AML-193 (cell line): Measurements from ENCODE around the gene CRLF1.
"Not testable (repeated sequence)": the region's sequence is repeated elsewhere in the genome, so short reads cannot be mapped to it uniquely, and the experiment has no call there.

Experiments used
- DNase-seq, 2 experiments: peaks; one replicate each; lab custom pipeline; 2025; lab: John Stamatoyannopoulos, UW

The CRLF1 gene

DNA sequence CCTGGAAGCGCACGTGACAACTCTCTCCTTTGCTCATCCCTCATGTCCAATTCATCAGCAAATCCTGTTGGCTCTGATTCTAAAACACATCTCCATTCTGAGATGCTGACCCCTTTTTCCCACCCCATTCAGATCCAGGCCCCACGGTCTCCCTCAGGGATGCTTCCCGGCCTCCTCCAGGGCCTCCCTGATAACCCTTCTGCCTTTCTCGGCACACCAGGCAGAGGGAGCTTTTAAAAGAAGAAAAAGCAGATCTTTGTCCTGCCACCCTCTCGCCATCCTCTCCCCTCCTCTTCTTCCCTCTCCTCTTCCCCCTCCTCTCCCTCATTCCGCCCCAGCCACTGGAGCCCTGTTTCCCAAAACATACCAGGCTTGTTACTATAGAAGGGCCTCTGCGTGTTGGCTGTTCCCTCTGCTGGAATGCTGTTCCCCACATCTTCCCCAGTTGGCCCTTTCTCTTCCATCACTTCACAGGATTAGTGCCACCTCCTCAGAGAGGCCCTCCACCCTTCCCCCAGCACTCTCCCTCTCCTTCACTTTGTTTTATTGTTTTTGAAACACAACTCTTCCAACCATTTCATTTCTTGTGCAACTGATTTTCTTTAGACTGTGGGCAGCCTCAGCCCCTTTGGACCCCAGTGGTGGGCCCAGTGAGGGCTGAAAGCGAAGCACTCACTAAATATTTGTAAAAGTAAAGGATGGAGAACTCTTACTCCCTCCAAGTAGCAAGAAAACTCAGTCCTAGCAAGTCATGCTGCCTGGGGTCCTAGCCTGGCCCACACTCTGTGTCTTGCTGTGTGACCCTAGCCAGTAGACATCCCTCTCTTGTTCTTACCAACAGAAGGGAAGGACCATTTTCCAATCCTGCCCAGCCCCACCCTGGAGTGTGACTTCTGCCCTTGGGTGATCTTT lies 2.5 kb upstream of the CRLF1 start:
- DNase-seq: no peak

DNA sequence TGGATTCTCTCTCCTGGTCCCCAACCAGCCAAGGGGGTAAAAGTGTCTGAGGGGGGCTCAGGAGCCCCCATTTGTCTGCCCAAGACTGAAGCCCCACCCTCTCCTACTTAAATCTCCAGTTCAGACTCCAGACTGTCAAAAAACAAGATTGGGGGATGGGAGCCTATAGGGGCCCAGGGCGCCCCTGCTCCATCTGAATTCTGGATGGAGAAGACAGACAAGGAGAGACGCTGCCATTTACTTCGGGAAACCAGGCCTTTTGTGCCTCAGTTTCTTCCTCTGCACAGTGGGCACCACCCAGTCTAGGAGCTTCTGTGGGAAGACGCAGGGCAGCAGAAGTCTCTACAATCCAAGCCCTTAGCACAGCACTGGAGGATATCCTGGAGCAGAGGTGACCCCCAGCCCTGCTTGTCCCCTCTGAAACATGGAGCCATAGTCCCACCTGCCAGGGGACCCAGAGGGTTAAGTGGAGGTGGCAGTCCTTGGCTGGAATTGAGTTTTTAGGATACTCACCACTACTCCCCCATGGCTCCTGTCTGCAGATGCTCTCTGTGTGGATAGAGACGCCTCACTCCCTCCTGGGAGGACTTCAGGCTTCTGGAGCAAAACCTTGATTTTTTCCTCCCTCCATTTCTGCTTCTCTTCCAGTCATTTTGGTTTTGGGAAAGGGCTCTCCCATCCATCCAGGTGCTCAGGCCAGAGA lies 1.7 kb upstream of the CRLF1 start:
- no peak for DNase-seq

DNA sequence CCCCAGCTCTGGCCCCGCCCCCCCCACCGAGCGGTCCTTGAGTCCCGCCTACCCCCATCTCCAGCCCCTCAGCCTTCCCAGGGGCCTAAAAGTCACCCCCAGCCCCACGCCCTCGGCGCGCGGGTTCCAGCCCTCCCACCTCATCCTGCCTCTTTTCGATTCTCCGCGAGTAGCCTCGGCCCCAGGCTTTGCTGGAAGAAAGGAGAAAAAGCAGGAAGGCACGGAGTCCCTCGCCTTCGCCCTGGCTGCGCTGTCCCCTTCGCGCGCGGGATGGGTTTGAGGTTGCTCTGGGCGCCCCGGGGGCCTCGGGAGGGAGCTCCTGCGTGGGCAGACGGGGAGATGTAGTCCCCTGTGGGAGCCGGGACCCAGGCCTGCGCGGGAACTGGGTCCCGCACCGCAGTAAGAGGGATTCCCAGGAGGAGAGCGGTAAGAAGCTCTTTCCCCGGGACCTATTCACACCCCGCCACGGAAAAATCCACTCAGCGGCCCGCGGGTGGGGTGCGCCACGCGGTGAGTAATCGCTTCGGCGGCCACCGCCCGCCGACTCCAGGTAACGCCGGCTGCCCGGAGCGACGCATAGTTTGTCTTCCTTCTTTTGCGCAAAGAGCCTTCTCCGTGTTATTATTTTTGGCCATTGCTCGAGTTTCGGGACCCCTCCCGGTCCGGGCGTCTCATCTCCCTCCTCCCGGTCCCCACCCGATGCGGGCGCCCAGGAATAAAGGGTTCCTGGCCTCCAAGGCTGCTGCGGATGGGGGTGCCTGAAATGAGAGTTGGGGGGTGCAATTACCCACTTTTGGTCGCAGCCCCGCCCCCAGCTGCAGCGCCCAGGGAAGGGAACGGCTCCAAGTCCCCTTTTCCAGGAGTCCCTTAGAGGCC lies 865 bp upstream of the CRLF1 start:
- no peak for DNase-seq

GRCh38 chr19:18605546-18606280 lies 886 bp downstream of the CRLF1 start:
- no peak for DNase-seq

DNA sequence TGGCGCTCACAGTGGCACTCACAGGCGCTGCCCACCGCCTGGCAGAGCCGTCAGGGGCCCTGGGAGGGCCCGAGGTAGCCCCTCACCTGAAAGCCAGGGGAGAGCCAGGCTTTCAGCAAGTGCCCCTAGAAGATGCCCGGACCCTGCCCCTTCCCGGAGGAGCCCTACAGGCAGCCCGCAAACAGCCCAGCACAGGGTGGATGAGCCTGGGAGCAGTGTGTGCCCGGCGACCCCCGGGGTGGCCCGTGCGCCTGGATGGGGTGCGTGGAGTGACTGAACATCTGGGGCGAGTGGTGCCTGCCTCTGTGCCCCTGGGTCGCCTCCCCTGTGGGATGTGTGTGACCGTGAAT lies 1.4 kb downstream of the CRLF1 start:
- no peak for DNase-seq

DNA sequence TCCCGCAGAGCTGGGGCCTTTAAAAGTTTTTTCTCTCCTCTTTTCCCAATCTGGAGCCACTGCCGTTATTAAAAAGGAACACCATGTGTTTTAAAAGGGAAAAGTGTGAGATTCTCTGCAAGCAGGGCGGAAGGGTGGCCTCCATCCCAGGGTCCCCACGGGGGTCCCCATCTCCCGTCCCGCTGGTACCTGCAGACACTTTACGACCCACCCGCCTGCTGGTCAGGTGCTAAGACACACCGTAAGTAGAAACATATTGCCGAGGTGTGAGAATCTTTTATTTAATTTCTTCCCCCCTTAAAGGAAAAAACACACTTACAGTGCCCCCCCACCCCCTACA lies 1.8 kb downstream of the CRLF1 start:
- DNase-seq: no peak

DNA sequence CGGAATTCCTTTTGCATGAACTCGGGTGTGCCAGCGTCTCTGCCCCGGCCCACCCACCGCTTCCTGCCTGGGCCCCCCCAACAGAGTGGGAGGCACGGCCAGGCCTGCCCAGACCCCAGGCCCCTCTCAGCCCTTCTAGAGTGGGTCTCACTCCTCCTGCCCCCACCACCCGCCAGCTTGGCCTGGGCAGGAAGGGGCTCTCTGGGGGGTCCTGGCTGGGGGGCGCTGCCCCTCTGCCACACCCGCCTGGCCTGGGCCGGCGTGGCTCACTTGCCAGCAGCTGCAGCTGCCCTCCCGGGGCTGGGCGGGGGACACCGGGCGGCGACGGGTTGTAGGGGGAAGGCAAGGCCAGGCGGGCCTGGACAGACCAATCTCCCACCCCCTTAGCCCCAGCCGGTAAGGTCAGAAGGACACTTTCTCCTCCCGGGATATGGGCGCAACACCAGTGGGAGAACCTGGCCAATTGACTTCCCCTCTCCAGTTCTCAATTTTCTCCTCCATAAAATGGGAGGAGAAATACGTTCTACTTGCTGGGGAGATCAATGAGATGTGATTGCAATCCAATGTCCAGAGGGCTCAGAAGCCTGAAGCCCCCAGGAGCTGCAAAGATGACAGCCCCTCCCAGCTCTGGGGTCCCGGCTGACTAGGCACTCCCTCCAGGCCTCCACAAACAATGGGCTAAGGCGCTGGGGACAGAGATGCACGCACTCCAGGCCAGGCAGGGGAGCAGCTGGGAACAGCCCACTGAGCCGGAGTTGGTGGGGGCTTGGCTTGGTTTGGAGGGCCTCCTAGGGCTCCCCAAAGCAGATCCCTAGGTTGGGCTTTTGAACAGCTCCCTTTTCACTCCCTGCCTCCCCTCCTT lies 2.4 kb downstream of the CRLF1 start:
- no peak for DNase-seq

DNA sequence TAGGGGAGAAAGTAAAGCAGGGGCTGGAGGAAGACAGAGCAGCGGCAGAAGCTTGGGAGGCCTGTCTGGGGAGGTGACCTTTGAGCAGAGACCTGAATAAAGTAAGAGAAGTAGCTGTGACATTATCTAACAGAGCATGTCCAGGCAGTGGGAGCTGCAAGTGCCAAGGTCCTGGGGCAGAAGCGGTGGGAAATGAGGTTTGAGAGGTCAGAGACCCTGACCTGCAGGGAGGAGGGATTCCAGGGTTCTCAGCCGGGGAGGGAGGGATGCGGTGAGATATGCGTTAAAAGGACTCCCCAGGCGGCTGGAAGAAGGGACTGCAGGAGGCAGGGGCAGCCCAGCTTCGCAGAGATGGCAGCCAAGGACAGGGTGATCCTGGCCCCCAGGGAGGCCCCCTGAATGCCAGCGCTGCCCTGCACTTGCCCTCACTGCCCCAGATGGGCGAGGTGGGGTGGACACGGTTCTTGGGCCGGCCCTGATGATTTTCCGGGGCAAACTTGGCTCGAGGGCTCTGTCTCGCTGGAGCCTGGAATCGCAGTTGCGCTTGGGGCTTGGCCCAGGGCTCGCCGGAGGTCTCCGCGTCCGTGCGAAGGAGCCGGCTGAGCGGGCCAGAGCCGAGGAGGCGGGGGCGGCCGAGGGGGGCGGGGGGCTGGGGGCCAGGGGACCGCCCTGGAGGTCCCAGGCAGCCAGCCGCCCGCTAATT lies 3.2 kb downstream of the CRLF1 start:
- no peak for DNase-seq

- no peak for DNase-seq
Measured at GRCh38 chr19:18601875-18602274, 4.7 kb downstream of the CRLF1 start.

GRCh38 chr19:18600692-18601397 lies 5.8 kb downstream of the CRLF1 start:
- DNase-seq: not testable (repeated sequence)

DNA sequence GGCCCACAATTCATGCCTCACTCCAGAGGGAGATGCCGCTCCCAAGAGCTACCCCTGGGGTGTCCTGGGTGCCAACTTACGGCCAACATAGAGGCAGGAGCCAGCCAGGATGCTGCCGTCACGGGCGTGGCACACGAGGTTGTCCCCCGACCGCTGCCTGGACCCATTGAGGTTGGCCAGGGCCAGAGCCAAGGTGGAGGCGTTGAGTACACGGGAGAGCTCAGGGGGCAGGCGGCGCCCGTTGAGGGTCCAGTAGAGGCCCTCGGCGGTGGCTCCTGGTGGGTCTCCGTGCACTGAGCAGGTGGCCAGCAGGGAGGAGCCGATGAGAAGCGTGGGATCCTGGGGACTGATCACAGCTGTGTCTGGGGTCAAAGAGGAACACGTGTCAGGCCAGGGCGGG lies 7.1 kb downstream of the CRLF1 start:
- DNase-seq: no peak

- DNase-seq: no peak
Measured at GRCh38 chr19:18597809-18598660, 8.6 kb downstream of the CRLF1 start.

DNA sequence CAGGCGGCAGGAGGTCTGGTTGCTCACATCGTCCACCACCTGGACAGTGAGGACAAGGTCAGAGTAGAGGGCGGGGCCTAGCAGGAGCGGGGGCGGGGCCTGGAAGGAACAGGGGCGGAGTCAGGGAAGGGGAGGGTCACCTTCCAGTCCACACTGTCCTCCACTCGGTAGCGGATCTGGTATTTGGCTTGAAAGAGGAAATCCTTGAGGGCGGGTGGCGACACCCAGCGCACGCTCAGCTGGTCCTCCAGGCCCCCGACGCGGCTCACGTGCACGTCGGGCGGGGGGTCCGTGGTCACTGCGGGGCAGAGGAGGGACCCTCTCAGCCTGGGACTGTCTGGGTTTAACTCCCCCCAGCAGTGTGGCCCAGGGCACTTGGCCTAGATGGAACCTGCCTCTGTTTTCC lies 9.8 kb downstream of the CRLF1 start:
- no peak for DNase-seq

DNA sequence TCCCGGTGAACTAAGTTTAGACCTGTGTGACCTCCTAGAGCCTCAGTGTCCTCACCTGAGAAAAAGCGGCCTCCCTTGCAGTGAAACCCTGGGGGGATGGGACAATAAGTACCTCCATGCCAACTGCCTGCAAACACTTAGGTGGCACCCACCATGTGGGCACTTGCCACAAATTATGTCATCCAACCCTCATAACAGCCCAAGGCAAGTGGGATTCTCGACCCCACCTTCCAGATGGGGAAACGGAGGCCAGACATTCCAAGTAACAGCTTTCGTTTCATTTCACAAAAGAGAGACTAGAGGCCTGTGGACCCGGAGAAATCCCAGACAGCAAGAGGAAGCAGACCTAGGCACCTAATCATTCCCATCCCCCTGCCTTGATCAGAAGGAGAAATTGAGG lies 11.1 kb downstream of the CRLF1 start:
- no peak for DNase-seq

- no peak for DNase-seq
Measured at GRCh38 chr19:18594824-18595373, 11.7 kb downstream of the CRLF1 start.

- peak; percentile 68 to 74 for DNase-seq
Measured at GRCh38 chr19:18594096-18594823, 12.3 kb downstream of the CRLF1 start.

DNA sequence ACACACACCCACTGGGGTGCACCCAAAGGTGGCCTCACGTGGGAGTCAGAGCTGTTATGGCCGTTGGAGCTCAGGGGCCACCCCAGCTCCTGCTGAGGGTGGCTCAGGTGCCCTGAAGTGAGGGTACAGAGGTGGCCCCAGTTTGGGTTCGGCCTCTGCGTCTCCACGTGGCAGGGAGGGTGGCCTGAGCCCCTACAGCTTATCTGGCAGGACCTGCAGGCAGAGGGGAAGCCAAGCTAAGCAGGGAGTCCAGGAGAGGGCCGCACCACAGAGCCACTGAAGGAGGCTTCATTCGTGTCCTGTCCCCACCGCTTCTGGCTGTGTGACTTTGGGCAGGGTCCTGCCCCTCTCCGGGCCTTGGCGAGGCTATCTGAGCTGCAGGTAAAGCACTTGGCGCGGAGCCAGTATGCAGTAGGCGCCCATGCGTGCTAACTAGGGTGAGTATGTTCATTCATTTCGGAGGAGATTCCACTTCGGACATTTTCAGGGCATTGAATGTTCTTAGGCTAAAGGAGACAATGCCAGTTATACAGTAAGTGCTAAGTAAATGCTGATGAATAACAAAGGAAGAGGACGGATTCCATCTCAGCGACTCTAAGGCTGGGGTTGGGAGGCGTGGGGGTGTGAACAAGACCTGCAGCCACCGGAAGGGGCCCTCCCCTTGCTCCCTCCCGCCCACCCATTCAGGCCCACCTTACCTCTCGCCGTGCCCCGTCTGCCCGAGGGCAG lies 13.1 kb downstream of the CRLF1 start:
- no peak for DNase-seq
